H1 (cell line): Measurements from ENCODE around the gene RSRC2. TPM values are rescaled to one million over a fixed set of nuclear protein-coding genes. Genes with fewer than 3 reads are reported as not detected.

Experiments
- CTCF ChIA-PET: fragments of 300-600 bp; sonication (Branson Sonifier 250); formaldehyde crosslinking; loops from one replicate; lab custom pipeline; 2021; ENCODE audit not compliant: partially characterized antibody; lab: Charles Lee
- POLR2A ChIA-PET: fragments of 300-600 bp; sonication (Branson Sonifier 250); formaldehyde crosslinking; loops from one replicate; lab custom pipeline; 2021; ENCODE audit warnings: inconsistent platforms; ENCODE audit not compliant: partially characterized antibody; lab: Charles Lee
- DNase-seq, 2 experiments: peaks; one replicate each; pipeline versions ENCODE4 v3.0.0 to v3.0.0-alpha.2; 2010 to 2022; ENCODE audit warnings: low spot score in 2 of 2, low read depth in 1 of 2, mixed read lengths in 1 of 2
- FAIRE-seq: peaks from 2 replicates; lab custom pipeline; 2011; peaks lifted over from hg19 to GRCh38; lab: Jason Lieb, UNC
- H2AFZ ChIP-seq: 2 replicates; pipeline ENCODE4 v1.8.1; 2012; ENCODE audit warnings: low read length, inconsistent platforms
- H2AK5ac ChIP-seq: 2 replicates; pipeline ENCODE4 v1.6.1; 2013; ENCODE audit warnings: low read depth, low read length
- H2BK120ac ChIP-seq: replicated peaks from 2 replicates; pipeline ENCODE3; 2013; ENCODE audit warnings: low read depth, low read length, inconsistent platforms
- H2BK12ac ChIP-seq: 2 replicates; pipeline ENCODE4 v1.6.1; 2013; ENCODE audit warnings: low read depth, low read length
- H2BK15ac ChIP-seq: 2 replicates; pipeline ENCODE4 v1.6.1; 2013; ENCODE audit warnings: low read length
- H2BK20ac ChIP-seq: 2 replicates; pipeline ENCODE4 v1.6.1; 2013; ENCODE audit warnings: low read length
- H2BK5ac ChIP-seq: 2 replicates; pipeline ENCODE4 v1.6.1; 2013; ENCODE audit warnings: low read depth, low read length
- H3K14ac ChIP-seq: 2 replicates; pipeline ENCODE4 v1.6.1; 2013; ENCODE audit warnings: inconsistent platforms; ENCODE audit not compliant: insufficient read length
- H3K18ac ChIP-seq: 2 replicates; pipeline ENCODE4 v1.6.1; 2013; ENCODE audit warnings: low read length; ENCODE audit errors: extremely low read depth
- H3K23ac ChIP-seq: 2 replicates; pipeline ENCODE4 v1.6.1; 2013; ENCODE audit warnings: inconsistent platforms; ENCODE audit not compliant: insufficient read length
- H3K23me2 ChIP-seq: 2 replicates; pipeline ENCODE4 v1.6.1; 2013; ENCODE audit warnings: low read depth, low read length
- H3K27ac ChIP-seq: 2 replicates; pipeline ENCODE4 v1.6.1; 2011; ENCODE audit warnings: low read depth, low read length, inconsistent platforms
- H3K27me3 ChIP-seq, 4 experiments: replicated peaks in 1 of 4; 1 replicate in 1 of 4; 2 replicates in 3 of 4; pipeline versions ENCODE4 v1.6.1 to v1.8.1; 2011 to 2013; ENCODE audit warnings: low read length in 3 of 4, mild to moderate bottlenecking in 3 of 4, inconsistent platforms in 2 of 4, mixed read lengths in 2 of 4, moderate library complexity in 1 of 4; ENCODE audit not compliant: control insufficient read depth in 3 of 4, insufficient read depth in 3 of 4; ENCODE audit errors: extremely low read depth in 1 of 4
- H3K36me3 ChIP-seq, 4 experiments: 2 replicates each; pipeline versions ENCODE4 v1.6.1 to v1.8.1; 2011 to 2013; ENCODE audit warnings: mild to moderate bottlenecking in 4 of 4, low read length in 3 of 4, moderate library complexity in 2 of 4, control low read depth in 1 of 4, inconsistent platforms in 1 of 4; ENCODE audit not compliant: insufficient read depth in 4 of 4, control insufficient read depth in 2 of 4
- H3K4ac ChIP-seq: replicated peaks from 2 replicates; pipeline ENCODE3; 2013; ENCODE audit warnings: low read length, low read depth, mixed read lengths, inconsistent platforms; ENCODE audit not compliant: insufficient read length
- H3K4me1 ChIP-seq, 4 experiments: replicated peaks in 1 of 4; 1 replicate in 1 of 4; 2 replicates in 3 of 4; pipeline versions ENCODE4 v1.6.1 to v1.8.1; 2011 to 2013; ENCODE audit warnings: low read length in 3 of 4, inconsistent platforms in 2 of 4, mixed read lengths in 1 of 4; ENCODE audit not compliant: insufficient read depth in 4 of 4, control insufficient read depth in 3 of 4
- H3K4me2 ChIP-seq, 2 experiments: 2 replicates each; pipeline versions ENCODE4 v1.6.1 to v1.8.1; 2011 to 2013; ENCODE audit warnings: low read depth in 2 of 2, low read length in 2 of 2, control low read depth in 1 of 2, inconsistent platforms in 1 of 2, mild to moderate bottlenecking in 1 of 2; ENCODE audit not compliant: insufficient read depth in 1 of 2
- H3K4me3 ChIP-seq, 4 experiments: fragments of 200-600, 300-600 bp in 1 of 4; sonication (generic), shearing (Covaris generic), sonication (Bioruptor Twin) in 1 of 4; 2 replicates each; pipeline versions ENCODE4 v1.5.1 to v1.8.1; 2011 to 2016; ENCODE audit warnings: low read length in 4 of 4, low read depth in 3 of 4, control low read depth in 2 of 4, inconsistent platforms in 2 of 4, mild to moderate bottlenecking in 2 of 4, mixed read lengths in 1 of 4, moderate library complexity in 1 of 4; ENCODE audit not compliant: insufficient read depth in 2 of 4; ENCODE audit errors: extremely low read depth in 1 of 4
- H3K56ac ChIP-seq: replicated peaks from 2 replicates; pipeline ENCODE3; 2013; ENCODE audit warnings: low read depth, mild to moderate bottlenecking, mixed read lengths, low read length, inconsistent platforms; ENCODE audit not compliant: insufficient read length
- H3K79me1 ChIP-seq: 2 replicates; pipeline ENCODE4 v1.6.1; 2013; ENCODE audit warnings: low read depth, low read length, control low read depth
- H3K79me2 ChIP-seq, 2 experiments: 2 replicates each; pipeline versions ENCODE4 v1.6.1 to v1.8.1; 2012 to 2013; ENCODE audit warnings: low read length in 2 of 2, mild to moderate bottlenecking in 2 of 2, inconsistent platforms in 1 of 2; ENCODE audit not compliant: insufficient read depth in 2 of 2, control insufficient read depth in 1 of 2
- H3K9ac ChIP-seq, 4 experiments: replicated peaks in 1 of 4; 1 replicate in 1 of 4; 2 replicates in 3 of 4; pipeline versions ENCODE4 v1.6.1 to v1.8.1; 2011 to 2013; ENCODE audit warnings: low read depth in 3 of 4, low read length in 3 of 4, control low read depth in 2 of 4, mild to moderate bottlenecking in 2 of 4, moderate library complexity in 2 of 4, inconsistent platforms in 1 of 4; ENCODE audit errors: extremely low read depth in 1 of 4
- H3K9me3 ChIP-seq, 2 experiments: 2 replicates each; pipeline versions ENCODE4 v1.6.1 to v1.8.1; 2012 to 2013; ENCODE audit warnings: mild to moderate bottlenecking in 2 of 2, moderate library complexity in 2 of 2, control low read depth in 1 of 2, inconsistent platforms in 1 of 2, low read depth in 1 of 2, low read length in 1 of 2, mixed read lengths in 1 of 2; ENCODE audit not compliant: insufficient read depth in 2 of 2
- H4K20me1 ChIP-seq, 2 experiments: replicated peaks in 1 of 2; 2 replicates each; pipeline versions ENCODE3 to v1.8.1; 2011 to 2013; ENCODE audit warnings: inconsistent platforms in 2 of 2, low read length in 2 of 2, mild to moderate bottlenecking in 1 of 2; ENCODE audit not compliant: insufficient read depth in 2 of 2, control insufficient read depth in 1 of 2
- H4K5ac ChIP-seq: 2 replicates; pipeline ENCODE4 v1.6.1; 2013; ENCODE audit warnings: low read length, low read depth, mixed read lengths, inconsistent platforms; ENCODE audit not compliant: insufficient read length
- H4K8ac ChIP-seq: 2 replicates; pipeline ENCODE4 v1.8.0; 2013; ENCODE audit warnings: mild to moderate bottlenecking, moderate library complexity, low read length, inconsistent platforms; ENCODE audit not compliant: insufficient read depth; ENCODE audit errors: extremely low read depth
- H4K91ac ChIP-seq: replicated peaks from 2 replicates; pipeline ENCODE3; 2013; ENCODE audit warnings: low read length, mixed read lengths, inconsistent platforms; ENCODE audit not compliant: insufficient read length
- POLR2A ChIP-seq, 2 experiments: IDR thresholded peaks; 1 replicate in 1 of 2; 2 replicates in 1 of 2; pipeline ENCODE4 v1.6.1; 2011; ENCODE audit warnings: low read depth in 2 of 2, low read length in 2 of 2, mild to moderate bottlenecking in 2 of 2; ENCODE audit errors: control extremely low read depth in 1 of 2
- SIRT6 ChIP-seq: IDR thresholded peaks from one replicate; pipeline ENCODE4 v1.7.1; 2012; ENCODE audit warnings: low read length, inconsistent platforms
- WGBS, 2 experiments: shearing (Covaris generic) in 1 of 2; methylation state at CpG; one replicate each; pipeline versions ENCODE4 v1.1.6 to v1.1.7; 2013 to 2015; ENCODE audit warnings: low lambda C conversion rate in 2 of 2, mixed read lengths in 2 of 2, inconsistent platforms in 1 of 2, low coverage in 1 of 2, missing lambda C conversion rate in 1 of 2; ENCODE audit not compliant: insufficient replicate concordance in 2 of 2, insufficient coverage in 1 of 2, insufficient read length in 1 of 2; ENCODE audit errors: extremely low coverage in 1 of 2, missing lambda C conversion rate in 1 of 2; 5-methylcytosine and 5-hydroxymethylcytosine counted together
- polyA plus RNA-seq, 7 experiments: library from polyadenylated mRNA; depleted of rRNA in 3 of 7; stranded (reverse) in 5 of 7; unstranded in 2 of 7; fragments of >200 nt in 5 of 7; fragments of 200-250 nt in 2 of 7; gene quantifications; 1 replicate in 5 of 7; 2 replicates in 1 of 7; 4 replicates in 1 of 7; pipeline versions ENCODE4 v1.2.1 to v1.2.3, GENCODE V29; 2011 to 2013; ENCODE audit warnings: missing spikeins in 2 of 7, mixed read lengths in 2 of 7
- total RNA-seq: library from RNA; stranded (reverse); fragmentation: NEBNext Ultra II Directional; extraction: Animal tissue kit (Norgen Biotek cat#: 25700); gene quantifications from 2 replicates; pipeline ENCODE4 v1.2.1, GENCODE V29; 2021

Gene RSRC2
- total and polyA plus RNA-seq, 2 of the 8 experiments (the other 6 are each of a cell fraction or from before 2014, with no cell fraction given) = 15.9 to 71.4 TPM

DNA sequence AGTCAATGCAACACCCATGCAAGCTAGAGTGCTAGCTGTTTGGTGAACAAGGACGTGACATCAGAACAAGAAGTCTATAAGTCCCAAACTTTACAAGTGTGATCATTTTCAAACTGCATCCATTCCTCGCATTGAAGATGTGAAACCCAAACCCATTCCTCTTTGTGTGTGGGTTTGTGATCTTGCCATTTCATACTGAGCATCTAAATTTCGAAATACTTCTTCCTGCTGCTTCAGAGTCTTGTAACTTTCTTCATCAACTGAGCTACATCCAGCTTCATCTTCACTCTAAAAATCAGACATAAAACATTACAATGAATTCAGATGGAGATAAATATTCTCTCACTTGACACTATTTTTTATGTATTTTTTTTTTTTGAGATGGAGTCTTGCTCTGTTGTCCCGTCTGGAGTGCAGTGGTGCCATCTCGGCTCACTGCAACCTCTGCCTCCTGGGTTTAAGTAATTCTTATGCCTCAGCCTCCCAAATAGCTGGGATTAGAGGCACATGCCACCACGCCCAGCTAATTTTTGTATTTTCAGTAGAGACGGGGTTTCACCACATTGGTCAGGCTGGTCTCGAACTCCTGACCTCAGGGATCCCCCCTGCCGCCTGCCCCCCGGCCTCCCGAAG, 21.2 kb downstream of the RSRC2 start:
- Histone ChIP-seq H3K56ac (no peak overlapping the region), H3K36me3 (peaks cover 36 to 73% (median 55%) of the 10 kb centered on the region in 4 experiments), H3K4me3 (no peak overlapping the region), H4K91ac (no peak overlapping the region), H3K18ac (no peak overlapping the region), H3K23me2 (no peaks in the 10 kb centered on the region), H3K9me3 (no peaks in the 10 kb centered on the region), H3K14ac (no peak overlapping the region), H3K23ac (no peak overlapping the region), H3K4me2 (no peak overlapping the region), H3K79me1 (no peaks in the 10 kb centered on the region; the same call in 1 of the 2 replicates), H2AFZ (no peak overlapping the region), H2BK120ac (no peak overlapping the region), H3K27ac (no peak overlapping the region), H2BK12ac (no peak overlapping the region), H2AK5ac (no peak overlapping the region), H2BK20ac (no peak overlapping the region), H3K9ac (no peak overlapping the region; a peak in 1 of 7 replicates), H4K5ac (no peak overlapping the region), H2BK5ac (no peak overlapping the region), H3K27me3 (no peaks in the 10 kb centered on the region), H2BK15ac (no peak overlapping the region), H4K20me1 (peaks cover 0 to 6% of the 10 kb centered on the region in 2 experiments), H3K4ac (no peak overlapping the region), H4K8ac (no peak overlapping the region; the same call in 1 of the 2 replicates), H3K4me1 (0 out of 7 replicates have a peak, but pooled peaks cover 0 to 3% (median 0%) of the 10 kb centered on the region in 4 experiments), H3K79me2 (no peaks in the 10 kb centered on the region)
- ChIA-PET POLR2A (interaction anchor here (47.9 to 49.0 kb wide), 2 partner anchors 1 to 21 kb away, joined by 1221 read pairs; partner anchors contain the start of genes KNTC1, RSRC2 and ZCCHC8), CTCF (no interaction called here)
- no peak for TF ChIP-seq SIRT6
- peak in 1 of 2 experiments; percentile 40; a peak in 1 of 3 replicates for TF ChIP-seq POLR2A (IDR thresholded peaks at IDR 0.05; ENCODE audit: control extremely low read depth in 1 of 2, low read depth in 2 of 2, low read length in 2 of 2)
- FAIRE-seq (no peak), DNase-seq (no peak)
- 95% methylated on average over 11 of the region's 11 CpGs; no CpG with 5 or more reads in 1 of the 2 experiments for WGBS, 2 experiments
